Stimulated activated CD4-positive, alpha-beta T cell treated with anti-CD3 and anti-CD28 coated beads, Interleukin-1b, Interleukin-23, amount 100 ng/mL, for 48 hours (primary cell): Measurements from ENCODE around the gene NR2E1.

Experiments used
- DNase-seq: peaks from one replicate; pipeline ENCODE4 v3.0.0-alpha.2; 2020

NR2E1 gene

DNA sequence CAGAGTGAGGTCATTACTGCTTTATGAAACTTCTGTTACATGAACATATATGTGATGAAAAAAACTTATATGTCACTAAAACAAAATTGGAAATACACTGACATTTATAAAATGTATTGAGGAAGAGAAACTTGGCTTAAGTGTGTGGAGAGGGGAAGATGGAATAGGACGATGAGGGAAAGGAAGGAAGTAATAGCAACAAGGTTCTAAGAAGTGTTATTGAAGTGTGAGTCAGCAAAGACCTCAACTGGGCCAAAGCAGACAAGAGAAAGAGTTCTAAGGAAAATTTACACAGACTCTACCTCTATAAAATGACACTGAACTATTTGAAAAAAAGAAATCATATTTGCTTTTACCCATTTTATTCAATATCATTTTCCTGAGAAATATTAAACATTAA, 56.7 kb downstream of the NR2E1 start:
- DNase-seq, result no peak

DNA sequence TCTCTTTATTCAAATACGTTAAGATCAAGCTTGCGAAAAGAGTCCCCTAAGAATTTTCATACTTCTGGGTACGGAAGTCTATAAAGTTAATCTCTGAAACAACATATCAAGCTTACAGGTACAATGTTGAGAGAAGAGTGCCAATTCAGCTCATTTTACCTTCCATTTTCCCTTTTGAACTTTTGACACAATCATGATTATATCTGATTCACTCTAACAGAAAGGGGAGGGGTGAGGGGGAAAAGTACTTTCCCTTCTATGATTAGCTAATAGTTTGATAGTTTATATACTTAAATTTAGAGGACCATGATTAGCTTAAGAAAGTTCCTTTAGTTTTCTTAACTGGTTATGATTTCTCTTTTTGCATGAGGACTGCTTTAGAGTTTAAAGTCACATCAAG, 61.5 kb downstream of the NR2E1 start:
- DNase-seq, result no peak

DNA sequence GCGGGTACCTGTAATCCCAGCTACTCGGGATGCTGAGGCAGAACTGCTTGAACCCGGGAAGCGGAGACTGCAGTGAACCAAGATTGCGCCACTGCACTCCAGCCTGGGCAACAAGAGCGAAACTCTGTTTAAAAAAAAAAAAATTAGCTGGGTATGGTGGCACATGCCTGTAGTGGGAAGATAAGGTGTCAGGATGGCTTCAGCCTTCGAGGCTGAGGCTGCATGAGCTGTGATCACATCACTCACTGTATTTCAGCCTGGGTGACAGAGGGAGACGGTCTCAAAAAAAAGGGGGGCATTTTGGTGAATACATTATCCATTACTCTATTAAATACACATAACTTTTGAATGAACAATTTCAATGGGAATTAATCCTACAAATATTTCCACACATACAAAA, 62.6 kb downstream of the NR2E1 start:
- DNase-seq, result no peak

DNA sequence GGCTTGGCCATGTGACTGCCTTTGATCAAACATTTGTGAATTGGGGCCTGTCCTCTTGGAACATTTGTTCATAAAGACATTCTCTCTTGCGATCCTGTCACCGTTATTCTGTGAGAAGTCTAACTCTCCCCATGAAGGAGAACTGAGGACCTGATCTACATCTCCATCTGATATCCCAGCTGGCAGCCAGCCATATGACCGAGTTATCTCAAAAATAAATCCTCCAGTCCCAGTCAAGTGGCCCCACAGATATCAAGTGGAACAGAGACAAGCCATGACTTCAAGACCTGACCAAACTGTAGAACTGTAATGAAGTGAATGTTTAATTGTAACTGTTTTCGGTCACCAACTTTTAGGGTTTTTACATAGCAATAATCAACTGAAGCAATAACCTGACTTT, 69.3 kb downstream of the NR2E1 start:
- no peak for DNase-seq

DNA sequence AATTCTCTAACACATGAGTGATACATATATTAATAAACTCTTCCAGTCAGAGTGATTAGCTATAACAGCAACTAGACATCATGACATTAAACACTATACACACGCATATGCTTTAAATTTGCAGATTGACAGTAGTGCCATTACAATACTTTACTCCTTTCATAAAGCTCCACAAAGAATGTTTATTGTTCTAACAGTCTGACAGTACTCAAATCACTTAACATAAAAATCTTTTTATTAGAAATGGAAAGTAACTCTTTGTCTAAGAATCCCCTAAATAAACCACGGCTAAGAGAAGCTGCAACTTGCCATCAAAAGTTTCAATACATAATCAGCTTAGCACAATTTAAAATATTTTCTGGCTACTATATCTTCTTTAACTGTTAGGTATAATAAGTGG, 71.0 kb downstream of the NR2E1 start:
- no peak for DNase-seq

DNA sequence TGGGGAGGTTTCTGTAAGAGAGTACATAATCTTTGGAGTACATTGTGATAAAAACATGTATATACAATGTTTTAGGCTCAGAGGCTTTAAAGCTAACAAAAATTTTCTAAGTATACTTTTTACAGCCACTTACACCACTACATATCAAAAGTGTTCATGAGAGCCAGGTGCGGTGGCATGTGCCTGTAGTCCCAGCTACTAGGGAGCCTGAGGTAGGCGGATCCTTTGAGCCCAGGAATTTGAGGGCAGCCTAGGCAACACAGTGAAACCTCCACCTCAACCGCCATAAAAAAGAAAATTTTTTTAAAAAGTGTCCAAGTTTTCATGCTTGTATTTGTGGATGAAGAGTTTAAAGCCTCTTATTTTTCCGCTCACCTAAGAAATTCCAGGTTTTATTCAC, 72.5 kb downstream of the NR2E1 start:
- no peak for DNase-seq
